Ectodermal cell (in vitro differentiated cells): ENCODE results near the gene TMEM238L.
A peak's percentile ranks its signal among the peaks of the same experiment; 100 is the strongest.

Experiments
- H3K27ac ChIP-seq: 2 replicates; pipeline ENCODE4 v1.7.0; 2013; ENCODE audit warnings: mild to moderate bottlenecking, low read depth, low read length; ENCODE audit not compliant: insufficient read depth, poor library complexity, severe bottlenecking
- H3K27me3 ChIP-seq: 2 replicates; pipeline ENCODE4 v1.7.0; 2013; ENCODE audit warnings: mild to moderate bottlenecking, low read length; ENCODE audit not compliant: insufficient read depth, control insufficient read depth, poor library complexity, severe bottlenecking
- H3K36me3 ChIP-seq: one replicate; pipeline ENCODE4 v1.7.0; 2013; ENCODE audit warnings: low read length; ENCODE audit not compliant: control insufficient read depth, insufficient read depth
- H3K4me1 ChIP-seq: one replicate; pipeline ENCODE4 v1.7.0; 2013; ENCODE audit warnings: low read length; ENCODE audit not compliant: control insufficient read depth, insufficient read depth
- H3K4me3 ChIP-seq: 2 replicates; pipeline ENCODE4 v1.7.0; 2013; ENCODE audit warnings: low read depth, low read length, control low read depth; ENCODE audit not compliant: insufficient read depth
- H3K9me3 ChIP-seq: 2 replicates; pipeline ENCODE4 v1.7.0; 2013; ENCODE audit warnings: mild to moderate bottlenecking, low read length, moderate library complexity; ENCODE audit not compliant: control insufficient read depth
- WGBS, 2 experiments: methylation state at CpG; one replicate each; pipeline ENCODE4 v1.1.7; 2013; ENCODE audit warnings: missing lambda C conversion rate in 2 of 2; 5-methylcytosine and 5-hydroxymethylcytosine counted together

TMEM238L gene

DNA sequence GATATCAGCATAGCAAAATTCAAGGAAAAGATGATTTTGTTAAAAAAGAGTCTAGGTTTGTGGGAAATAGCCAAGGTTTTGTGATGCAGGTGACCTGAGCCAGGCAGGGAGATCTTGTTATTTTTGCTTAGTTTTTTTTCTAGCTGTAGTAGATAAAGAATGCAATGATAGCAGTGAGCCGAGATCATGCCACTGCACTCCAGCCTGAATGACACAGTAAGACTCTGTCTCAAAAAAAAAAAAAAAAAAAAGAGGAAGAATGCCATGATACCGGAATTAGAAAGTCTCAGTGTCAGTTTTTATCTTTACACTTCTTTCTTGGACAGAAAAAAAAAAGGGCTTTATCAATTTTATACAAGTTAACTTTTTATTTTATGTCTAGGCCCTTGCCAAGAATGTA is 27.5 kb downstream of the TMEM238L start:
- Histone ChIP-seq H3K36me3 (no peaks in the 10 kb centered on the region), H3K4me1 (peaks cover 6% of the 10 kb centered on the region), H3K27ac (no peak overlapping the region), H3K4me3 (no peak overlapping the region), H3K27me3 (peaks cover under 1% of the 10 kb centered on the region), H3K9me3 (peaks cover 5% of the 10 kb centered on the region)
- WGBS, 2 experiments, result 91 to 100% methylated on average over 1 of the region's 2 CpGs

DNA sequence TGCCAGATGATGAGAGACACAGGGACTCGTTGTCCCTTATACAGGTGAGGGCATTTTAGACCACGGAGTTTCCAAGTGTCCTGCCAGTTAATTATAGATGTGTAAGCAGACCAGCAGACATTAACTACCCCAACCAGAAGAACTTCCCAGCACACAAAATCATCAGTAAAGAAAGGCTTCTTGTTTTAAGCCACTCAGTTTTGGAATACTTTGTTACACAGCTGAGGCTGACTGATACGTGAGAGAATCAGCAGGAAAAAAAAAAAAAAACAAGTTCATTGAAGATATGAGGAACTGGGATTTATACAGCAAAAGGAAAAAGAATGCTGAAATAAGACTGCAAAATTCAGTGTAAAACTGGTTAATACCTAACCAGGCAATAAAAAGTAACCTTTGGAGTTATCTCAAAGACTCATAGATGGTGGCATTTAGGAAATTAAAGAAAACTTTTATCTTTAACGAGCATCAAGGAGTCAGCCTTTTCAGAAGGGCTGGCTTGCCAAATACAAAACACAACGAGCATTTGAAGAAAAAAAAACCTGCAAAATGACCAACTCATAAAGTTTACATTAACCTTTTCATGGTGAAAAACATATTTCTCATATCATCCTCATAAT is 28.1 kb downstream of the TMEM238L start:
- no peak overlapping the region for H3K4me3 ChIP-seq
- peaks cover 5% of the 10 kb centered on the region for H3K9me3 ChIP-seq
- H3K36me3 ChIP-seq, result no peaks in the 10 kb centered on the region
- H3K27ac ChIP-seq, result no peak overlapping the region
- peaks cover 5% of the 10 kb centered on the region for H3K27me3 ChIP-seq
- peaks cover 6% of the 10 kb centered on the region for H3K4me1 ChIP-seq
- WGBS, 2 experiments, result 93% methylated on average over 5 of the region's 5 CpGs

GRCh38 chr17:10775058-10775457 is 28.8 kb downstream of the TMEM238L start:
- no peak overlapping the region for H3K4me3 ChIP-seq
- H3K36me3 ChIP-seq, result no peaks in the 10 kb centered on the region
- no peak overlapping the region for H3K27ac ChIP-seq
- peaks cover 6% of the 10 kb centered on the region for H3K4me1 ChIP-seq
- peaks cover 5% of the 10 kb centered on the region for H3K9me3 ChIP-seq
- 93 to 95% methylated on average over 4 of the region's 4 CpGs for WGBS, 2 experiments
- H3K27me3 ChIP-seq, result peaks cover 5% of the 10 kb centered on the region

DNA sequence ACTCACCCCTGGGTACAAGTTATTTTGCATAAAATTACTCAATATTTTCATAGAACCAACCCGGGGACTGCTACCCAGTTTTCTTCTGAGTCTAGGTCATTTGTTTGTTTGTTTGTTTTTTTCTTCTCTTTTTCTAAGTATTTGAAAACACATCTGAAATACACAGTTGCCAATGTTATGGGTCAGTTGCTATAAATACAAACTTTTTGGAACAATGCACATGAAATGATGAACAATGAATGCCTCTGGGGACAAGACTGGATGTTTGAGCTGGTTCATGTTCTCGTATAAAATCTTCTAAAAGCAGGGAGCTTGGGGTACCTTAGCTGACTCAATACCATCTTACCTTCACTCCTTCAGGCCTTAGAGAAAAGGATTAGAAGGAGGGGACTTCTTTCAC is 30.5 kb downstream of the TMEM238L start:
- WGBS, 2 experiments, result 72% methylated on average over 2 of the region's 2 CpGs; no CpG with 5 or more reads in 1 of the 2 experiments
- Histone ChIP-seq H3K36me3 (no peaks in the 10 kb centered on the region), H3K9me3 (peaks cover 5% of the 10 kb centered on the region), H3K4me1 (peaks cover 6% of the 10 kb centered on the region), H3K27ac (peak overlapping the region; percentile 27), H3K27me3 (peaks cover 5% of the 10 kb centered on the region), H3K4me3 (no peak overlapping the region)

DNA sequence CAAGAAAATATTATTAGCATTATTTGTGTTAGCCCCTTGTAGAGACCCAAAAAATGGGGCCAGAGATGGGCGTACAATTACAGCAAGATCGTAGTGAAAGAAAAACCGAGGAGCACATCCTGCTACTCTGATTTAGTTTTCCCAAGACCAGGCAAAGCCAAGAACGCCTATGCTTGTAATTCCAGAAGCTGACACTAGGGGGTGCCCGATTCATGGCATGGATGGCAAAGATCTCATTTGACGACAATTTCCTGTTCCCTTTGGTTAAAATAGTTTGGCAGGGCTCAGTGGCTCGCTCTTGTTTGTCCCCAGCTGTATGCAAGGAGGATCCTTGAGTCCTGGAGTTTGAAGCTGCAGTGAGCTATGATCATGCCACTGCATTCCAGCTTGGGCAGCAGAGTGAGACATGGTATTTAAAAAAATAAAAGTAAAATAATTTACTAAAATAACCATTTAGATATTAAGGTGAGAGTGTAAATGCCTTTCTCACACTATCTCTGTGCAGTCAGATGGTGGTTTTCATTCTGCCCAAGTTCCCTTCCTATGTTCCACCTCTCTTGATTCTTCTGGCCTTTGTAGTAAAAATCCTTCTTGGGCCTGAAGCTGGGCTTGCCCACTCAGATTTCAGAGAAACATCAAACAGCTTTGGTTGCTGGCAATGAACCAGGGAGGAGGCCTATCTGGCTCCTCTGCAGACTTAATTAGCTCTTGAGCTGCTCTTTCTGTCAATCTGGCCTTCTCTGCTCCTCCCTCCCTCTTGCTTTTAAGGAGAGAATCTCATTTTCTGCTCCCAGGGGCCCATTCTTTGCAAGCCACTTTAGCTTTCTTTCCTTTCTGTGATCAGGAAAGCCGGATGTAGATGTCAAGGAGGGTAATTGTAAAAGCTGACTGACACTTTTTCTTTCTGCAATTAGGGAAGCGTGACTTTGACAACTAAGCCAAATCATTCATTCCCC is 31.2 kb downstream of the TMEM238L start:
- Histone ChIP-seq H3K4me3 (no peak overlapping the region), H3K9me3 (peaks cover 5% of the 10 kb centered on the region), H3K27me3 (peaks cover 5% of the 10 kb centered on the region), H3K36me3 (no peaks in the 10 kb centered on the region), H3K27ac (peak overlapping the region; percentile 27), H3K4me1 (peaks cover 6% of the 10 kb centered on the region)
- 33 to 36% methylated on average over 9 of the region's 9 CpGs for WGBS, 2 experiments

- no peaks in the 10 kb centered on the region for H3K36me3 ChIP-seq
- H3K4me3 ChIP-seq, result no peak overlapping the region
- peaks cover 6% of the 10 kb centered on the region for H3K4me1 ChIP-seq
- peaks cover 5% of the 10 kb centered on the region for H3K9me3 ChIP-seq
- H3K27ac ChIP-seq, result no peak overlapping the region
- peaks cover 5% of the 10 kb centered on the region for H3K27me3 ChIP-seq
- 93 to 94% methylated on average over 2 of the region's 2 CpGs for whole genome bisulfite sequencing, 2 experiments
These were observed 32.8 kb downstream of the TMEM238L start for GRCh38 chr17:10771148-10771547.

- Histone ChIP-seq H3K27ac (no peak overlapping the region), H3K36me3 (no peaks in the 10 kb centered on the region), H3K27me3 (peaks cover 5% of the 10 kb centered on the region), H3K4me3 (no peak overlapping the region), H3K4me1 (peaks cover 6% of the 10 kb centered on the region), H3K9me3 (no peaks in the 10 kb centered on the region)
- WGBS, 2 experiments, result 93 to 94% methylated on average over 6 of the region's 6 CpGs
These were observed 34.1 kb downstream of the TMEM238L start for GRCh38 chr17:10769840-10770239.

GRCh38 chr17:10768750-10769251 is 35.1 kb downstream of the TMEM238L start:
- WGBS, 2 experiments, result 93% methylated on average over 2 of the region's 2 CpGs
- no peaks in the 10 kb centered on the region for H3K36me3 ChIP-seq
- peaks cover 6% of the 10 kb centered on the region for H3K4me1 ChIP-seq
- no peaks in the 10 kb centered on the region for H3K9me3 ChIP-seq
- H3K27me3 ChIP-seq, result peaks cover 5% of the 10 kb centered on the region
- H3K27ac ChIP-seq, result no peak overlapping the region
- H3K4me3 ChIP-seq, result no peak overlapping the region

DNA sequence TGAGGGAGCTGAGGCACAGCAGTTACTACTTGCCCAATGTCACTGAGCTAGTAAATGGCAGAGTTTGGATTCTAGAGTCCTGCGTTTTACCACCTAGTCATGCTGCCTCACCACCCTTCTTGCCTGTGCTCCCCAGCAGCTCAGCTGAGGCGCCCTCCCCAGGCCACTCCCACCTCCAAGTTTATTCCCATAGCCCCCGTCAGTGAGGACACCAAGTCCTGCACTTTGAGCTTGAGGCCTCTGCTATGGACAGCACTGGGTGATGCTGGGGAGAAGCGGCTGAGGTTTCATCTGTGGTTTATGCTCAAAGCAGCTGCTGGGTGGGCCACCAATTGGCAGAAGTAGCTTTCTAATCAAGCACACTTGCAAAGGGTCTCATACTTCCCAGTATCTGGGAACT is 36.7 kb downstream of the TMEM238L start:
- Histone ChIP-seq H3K27me3 (peaks cover 5% of the 10 kb centered on the region), H3K36me3 (no peaks in the 10 kb centered on the region), H3K4me1 (no peaks in the 10 kb centered on the region), H3K9me3 (no peaks in the 10 kb centered on the region), H3K27ac (no peak overlapping the region), H3K4me3 (no peak overlapping the region)
- WGBS, 2 experiments, result 89 to 90% methylated on average over 4 of the region's 4 CpGs

DNA sequence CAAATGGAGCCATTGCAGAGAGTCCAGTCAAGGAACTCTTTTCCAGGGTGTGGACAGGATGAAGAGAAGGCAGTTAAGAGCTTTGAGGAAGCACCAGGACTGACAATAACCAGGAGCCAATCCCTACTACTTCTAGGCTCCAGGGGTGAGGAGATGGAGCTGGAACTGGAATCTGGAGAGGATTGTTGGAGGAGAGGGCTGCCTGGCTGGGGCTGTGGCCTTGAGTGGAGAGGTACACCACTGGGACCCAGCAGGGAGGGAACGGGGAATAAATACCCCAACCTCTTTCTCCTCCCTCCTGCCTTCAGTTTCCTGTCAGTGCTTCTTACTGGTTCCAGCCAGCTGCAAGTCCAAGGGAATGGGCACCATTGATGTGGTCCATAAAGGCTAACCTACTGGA is 41.9 kb downstream of the TMEM238L start:
- H3K27ac ChIP-seq, result no peak overlapping the region
- H3K4me1 ChIP-seq, result peaks cover 4% of the 10 kb centered on the region
- no peaks in the 10 kb centered on the region for H3K27me3 ChIP-seq
- 83% methylated on average over 1 of the region's 1 CpG for WGBS, 2 experiments
- no peak overlapping the region for H3K4me3 ChIP-seq
- no peaks in the 10 kb centered on the region for H3K36me3 ChIP-seq
- no peaks in the 10 kb centered on the region for H3K9me3 ChIP-seq
